WTC11 (cell line): ENCODE results near the gene ABHD4.

Experiments
- RELA ChIP-seq: sonication (generic); formaldehyde crosslinking; IDR thresholded peaks from 2 replicates; pipeline ENCODE4 v1.8.1; 2022; ENCODE audit warnings: missing genetic modification reagents, mild to moderate bottlenecking, borderline replicate concordance
- ZBTB21 ChIP-seq: sonication (generic); formaldehyde crosslinking; IDR thresholded peaks from 2 replicates; pipeline ENCODE4 v1.8.1; 2023; ENCODE audit warnings: mild to moderate bottlenecking, missing genetic modification reagents, borderline replicate concordance
- TF ChIP-seq, protein P1 (sequence below): fragments of 200-600 bp; IDR thresholded peaks from 2 replicates; pipeline ENCODE4 v1.8.0; 2022; ENCODE audit warnings: antibody characterized with exemption
- TF ChIP-seq, protein P2 (sequence below): sonication (generic); formaldehyde crosslinking; IDR thresholded peaks from 2 replicates; pipeline ENCODE4 v1.8.0; 2022; ENCODE audit warnings: mild to moderate bottlenecking, missing genetic modification reagents
- TF ChIP-seq, protein P3 (sequence below): fragments of 250-450 bp; sonication (Bioruptor Pico); IDR thresholded peaks from 2 replicates; pipeline ENCODE4 v1.9.0; 2021; ENCODE audit warnings: mild to moderate bottlenecking, borderline replicate concordance
- TF ChIP-seq, protein P4 (sequence below): sonication (generic); formaldehyde crosslinking; IDR thresholded peaks from 2 replicates; pipeline ENCODE4 v1.8.1; 2023; ENCODE audit warnings: mild to moderate bottlenecking, missing genetic modification reagents

DNA sequence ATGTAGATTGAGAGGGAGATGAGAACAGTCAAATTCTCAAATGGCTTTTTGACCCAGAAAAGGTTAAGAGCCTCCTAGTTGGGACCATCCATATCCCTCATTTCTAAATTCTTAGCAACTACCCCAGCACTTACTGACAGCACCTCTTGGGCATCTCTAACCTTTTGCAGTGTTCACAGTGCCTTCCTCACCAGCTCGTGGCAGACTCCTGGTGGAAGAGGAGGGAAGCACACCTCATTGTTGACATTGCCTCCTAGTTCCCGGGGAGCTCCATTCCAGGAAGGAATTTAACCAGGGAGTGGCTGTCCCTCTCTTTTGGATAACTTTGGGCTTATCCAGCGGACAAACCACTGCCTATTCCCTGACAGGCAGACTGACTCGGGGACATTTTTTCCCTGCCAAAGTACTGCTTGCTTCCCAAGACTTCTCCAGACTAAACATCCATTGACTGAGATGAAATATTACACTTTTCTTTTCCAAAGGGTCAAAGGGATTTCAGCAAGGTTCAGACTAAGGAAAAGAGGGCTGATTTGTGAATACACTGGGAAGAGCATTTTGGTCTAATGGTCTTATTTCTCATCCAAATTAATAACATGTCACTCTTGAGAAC, 55.0 kb downstream of the ABHD4 start:
- TF ChIP-seq, protein P1, sequence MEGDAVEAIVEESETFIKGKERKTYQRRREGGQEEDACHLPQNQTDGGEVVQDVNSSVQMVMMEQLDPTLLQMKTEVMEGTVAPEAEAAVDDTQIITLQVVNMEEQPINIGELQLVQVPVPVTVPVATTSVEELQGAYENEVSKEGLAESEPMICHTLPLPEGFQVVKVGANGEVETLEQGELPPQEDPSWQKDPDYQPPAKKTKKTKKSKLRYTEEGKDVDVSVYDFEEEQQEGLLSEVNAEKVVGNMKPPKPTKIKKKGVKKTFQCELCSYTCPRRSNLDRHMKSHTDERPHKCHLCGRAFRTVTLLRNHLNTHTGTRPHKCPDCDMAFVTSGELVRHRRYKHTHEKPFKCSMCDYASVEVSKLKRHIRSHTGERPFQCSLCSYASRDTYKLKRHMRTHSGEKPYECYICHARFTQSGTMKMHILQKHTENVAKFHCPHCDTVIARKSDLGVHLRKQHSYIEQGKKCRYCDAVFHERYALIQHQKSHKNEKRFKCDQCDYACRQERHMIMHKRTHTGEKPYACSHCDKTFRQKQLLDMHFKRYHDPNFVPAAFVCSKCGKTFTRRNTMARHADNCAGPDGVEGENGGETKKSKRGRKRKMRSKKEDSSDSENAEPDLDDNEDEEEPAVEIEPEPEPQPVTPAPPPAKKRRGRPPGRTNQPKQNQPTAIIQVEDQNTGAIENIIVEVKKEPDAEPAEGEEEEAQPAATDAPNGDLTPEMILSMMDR, result peak; percentile 68
- TF ChIP-seq, protein P2, sequence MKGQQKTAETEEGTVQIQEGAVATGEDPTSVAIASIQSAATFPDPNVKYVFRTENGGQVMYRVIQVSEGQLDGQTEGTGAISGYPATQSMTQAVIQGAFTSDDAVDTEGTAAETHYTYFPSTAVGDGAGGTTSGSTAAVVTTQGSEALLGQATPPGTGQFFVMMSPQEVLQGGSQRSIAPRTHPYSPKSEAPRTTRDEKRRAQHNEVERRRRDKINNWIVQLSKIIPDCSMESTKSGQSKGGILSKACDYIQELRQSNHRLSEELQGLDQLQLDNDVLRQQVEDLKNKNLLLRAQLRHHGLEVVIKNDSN (CRISPR knock-in tag), result no peak
- no peak for TF ChIP-seq RELA
- TF ChIP-seq, protein P3, sequence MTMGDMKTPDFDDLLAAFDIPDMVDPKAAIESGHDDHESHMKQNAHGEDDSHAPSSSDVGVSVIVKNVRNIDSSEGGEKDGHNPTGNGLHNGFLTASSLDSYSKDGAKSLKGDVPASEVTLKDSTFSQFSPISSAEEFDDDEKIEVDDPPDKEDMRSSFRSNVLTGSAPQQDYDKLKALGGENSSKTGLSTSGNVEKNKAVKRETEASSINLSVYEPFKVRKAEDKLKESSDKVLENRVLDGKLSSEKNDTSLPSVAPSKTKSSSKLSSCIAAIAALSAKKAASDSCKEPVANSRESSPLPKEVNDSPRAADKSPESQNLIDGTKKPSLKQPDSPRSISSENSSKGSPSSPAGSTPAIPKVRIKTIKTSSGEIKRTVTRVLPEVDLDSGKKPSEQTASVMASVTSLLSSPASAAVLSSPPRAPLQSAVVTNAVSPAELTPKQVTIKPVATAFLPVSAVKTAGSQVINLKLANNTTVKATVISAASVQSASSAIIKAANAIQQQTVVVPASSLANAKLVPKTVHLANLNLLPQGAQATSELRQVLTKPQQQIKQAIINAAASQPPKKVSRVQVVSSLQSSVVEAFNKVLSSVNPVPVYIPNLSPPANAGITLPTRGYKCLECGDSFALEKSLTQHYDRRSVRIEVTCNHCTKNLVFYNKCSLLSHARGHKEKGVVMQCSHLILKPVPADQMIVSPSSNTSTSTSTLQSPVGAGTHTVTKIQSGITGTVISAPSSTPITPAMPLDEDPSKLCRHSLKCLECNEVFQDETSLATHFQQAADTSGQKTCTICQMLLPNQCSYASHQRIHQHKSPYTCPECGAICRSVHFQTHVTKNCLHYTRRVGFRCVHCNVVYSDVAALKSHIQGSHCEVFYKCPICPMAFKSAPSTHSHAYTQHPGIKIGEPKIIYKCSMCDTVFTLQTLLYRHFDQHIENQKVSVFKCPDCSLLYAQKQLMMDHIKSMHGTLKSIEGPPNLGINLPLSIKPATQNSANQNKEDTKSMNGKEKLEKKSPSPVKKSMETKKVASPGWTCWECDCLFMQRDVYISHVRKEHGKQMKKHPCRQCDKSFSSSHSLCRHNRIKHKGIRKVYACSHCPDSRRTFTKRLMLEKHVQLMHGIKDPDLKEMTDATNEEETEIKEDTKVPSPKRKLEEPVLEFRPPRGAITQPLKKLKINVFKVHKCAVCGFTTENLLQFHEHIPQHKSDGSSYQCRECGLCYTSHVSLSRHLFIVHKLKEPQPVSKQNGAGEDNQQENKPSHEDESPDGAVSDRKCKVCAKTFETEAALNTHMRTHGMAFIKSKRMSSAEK (CRISPR knock-in tag), result no peak
- TF ChIP-seq, protein P4, sequence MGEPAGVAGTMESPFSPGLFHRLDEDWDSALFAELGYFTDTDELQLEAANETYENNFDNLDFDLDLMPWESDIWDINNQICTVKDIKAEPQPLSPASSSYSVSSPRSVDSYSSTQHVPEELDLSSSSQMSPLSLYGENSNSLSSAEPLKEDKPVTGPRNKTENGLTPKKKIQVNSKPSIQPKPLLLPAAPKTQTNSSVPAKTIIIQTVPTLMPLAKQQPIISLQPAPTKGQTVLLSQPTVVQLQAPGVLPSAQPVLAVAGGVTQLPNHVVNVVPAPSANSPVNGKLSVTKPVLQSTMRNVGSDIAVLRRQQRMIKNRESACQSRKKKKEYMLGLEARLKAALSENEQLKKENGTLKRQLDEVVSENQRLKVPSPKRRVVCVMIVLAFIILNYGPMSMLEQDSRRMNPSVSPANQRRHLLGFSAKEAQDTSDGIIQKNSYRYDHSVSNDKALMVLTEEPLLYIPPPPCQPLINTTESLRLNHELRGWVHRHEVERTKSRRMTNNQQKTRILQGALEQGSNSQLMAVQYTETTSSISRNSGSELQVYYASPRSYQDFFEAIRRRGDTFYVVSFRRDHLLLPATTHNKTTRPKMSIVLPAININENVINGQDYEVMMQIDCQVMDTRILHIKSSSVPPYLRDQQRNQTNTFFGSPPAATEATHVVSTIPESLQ, result no peak
- no peak for TF ChIP-seq ZBTB21 (CRISPR knock-in tag)
